Caco-2 (cell line): Measurements from ENCODE around the gene MDFIC. TPM values are rescaled to one million over a fixed set of nuclear protein-coding genes. Genes with fewer than 3 reads are reported as not detected.

Experiments
- BruUV-seq: library from RNA; stranded (reverse); fragments of 400-500 nt; replicated peaks from 2 replicates; lab custom pipeline; 2021; lab: Mats Ljungman, UMichigan
- CTCF ChIA-PET: fragments of 300-600 bp; sonication (Branson Sonifier 250); formaldehyde crosslinking; loops from one replicate; lab custom pipeline; 2022; ENCODE audit warnings: antibody characterized with exemption; lab: Charles Lee
- POLR2A ChIA-PET: fragments of 300-600 bp; sonication (Branson Sonifier 250); formaldehyde crosslinking; loops from one replicate; lab custom pipeline; 2022; ENCODE audit warnings: antibody characterized with exemption; lab: Charles Lee
- DNase-seq, 2 experiments: peaks; one replicate each; pipeline versions ENCODE4 v3.0.0 to v3.0.0-alpha.2; 2020 to 2022
- H3K27me3 ChIP-seq: replicated peaks from 2 replicates; pipeline ENCODE4 v1.6.0; 2011; ENCODE audit warnings: low read length; ENCODE audit not compliant: control insufficient read depth, insufficient read depth
- H3K36me3 ChIP-seq: 2 replicates; pipeline ENCODE4 v1.5.1; 2011; ENCODE audit warnings: low read length; ENCODE audit not compliant: control insufficient read depth, insufficient read depth
- H3K4me1 ChIP-seq: fragments of 250-450 bp; sonication (Bioruptor Pico); 2 replicates; pipeline ENCODE4 v1.5.1; 2020; ENCODE audit warnings: mild to moderate bottlenecking
- H3K4me3 ChIP-seq: 2 replicates; pipeline ENCODE4 v1.5.1; 2011; ENCODE audit warnings: low read depth, mild to moderate bottlenecking, control low read depth, low read length
- H3K9me3 ChIP-seq: fragments of 250-450 bp; sonication (Bioruptor Pico); 2 replicates; pipeline ENCODE4 v1.5.1; 2020; ENCODE audit warnings: mild to moderate bottlenecking, moderate library complexity
- H3K27ac Mint-ChIP-seq: one replicate; pipeline ENCODE4 v1.8.0; 2022; ENCODE audit warnings: mixed read lengths; ENCODE audit not compliant: unreplicated experiment
- H3K27me3 Mint-ChIP-seq: one replicate; pipeline ENCODE4 v1.8.0; 2022; ENCODE audit warnings: mixed read lengths; ENCODE audit not compliant: insufficient read depth, unreplicated experiment
- H3K36me3 Mint-ChIP-seq: one replicate; pipeline ENCODE4 v1.8.0; 2022; ENCODE audit warnings: mild to moderate bottlenecking, mixed read lengths; ENCODE audit not compliant: insufficient read depth, unreplicated experiment
- H3K4me1 Mint-ChIP-seq: one replicate; pipeline ENCODE4 v1.8.0; 2022; ENCODE audit warnings: low read depth, mixed read lengths; ENCODE audit not compliant: unreplicated experiment
- H3K4me3 Mint-ChIP-seq: one replicate; pipeline ENCODE4 v1.8.0; 2022; ENCODE audit warnings: mild to moderate bottlenecking, moderate library complexity, mixed read lengths; ENCODE audit not compliant: unreplicated experiment
- H3K9me3 Mint-ChIP-seq: one replicate; pipeline ENCODE4 v1.8.0; 2022; ENCODE audit warnings: mixed read lengths; ENCODE audit not compliant: unreplicated experiment
- CTCF ChIP-seq, 2 experiments: fragments of 200-600 bp in 1 of 2; IDR thresholded peaks; 1 replicate in 1 of 2; 2 replicates in 1 of 2; pipeline versions ENCODE4 v1.5.1 to v1.8.0; 2011 to 2022; ENCODE audit warnings: antibody characterized with exemption in 1 of 2, control low read depth in 1 of 2, inconsistent platforms in 1 of 2, low read depth in 1 of 2, low read length in 1 of 2, mild to moderate bottlenecking in 1 of 2, moderate library complexity in 1 of 2; ENCODE audit not compliant: insufficient read depth in 1 of 2, severe bottlenecking in 1 of 2, unreplicated experiment in 1 of 2
- intact Hi-C: fragments of 100-400 bp; cut with micrococcal nuclease; formaldehyde crosslinking; loops from one replicate; pipeline ENCODE4 v1.10.0; 2022; ENCODE audit not compliant: unreplicated experiment
- total RNA-seq: library from RNA; stranded (reverse); gene quantifications from 2 replicates; pipeline ENCODE4 v1.2.3, GENCODE V29; 2022

Gene MDFIC
- total RNA-seq, 1 experiment from 2014 or later, result 2.7 TPM

GRCh38 chr7:115024276-115024675, 102.4 kb downstream of the MDFIC start:
- Mint-ChIP-seq H3K9me3 (no peaks in the 10 kb centered on the region), H3K36me3 (peaks cover 6% of the 10 kb centered on the region), H3K4me1 (no peaks in the 10 kb centered on the region), H3K4me3 (no peak overlapping the region), H3K27me3 (no peaks in the 10 kb centered on the region), H3K27ac (no peak overlapping the region)
- Histone ChIP-seq H3K9me3 (no peaks in the 10 kb centered on the region), H3K27me3 (no peaks in the 10 kb centered on the region), H3K4me1 (no peaks in the 10 kb centered on the region), H3K4me3 (no peak overlapping the region), H3K36me3 (no peaks in the 10 kb centered on the region)
- DNase-seq, result no peak
- intact Hi-C loops, result no loop called here
- ChIA-PET POLR2A (no interaction called here), CTCF (no interaction called here)
- BruUV-seq, result no TSS peak
- no peak for TF ChIP-seq CTCF (IDR thresholded peaks at IDR 0.05; ENCODE audit: insufficient read depth in 1 of 2, low read depth in 1 of 2, low read length in 1 of 2, severe bottlenecking in 1 of 2, unreplicated experiment in 1 of 2)

- Mint-ChIP-seq H3K36me3 (peaks cover 2% of the 10 kb centered on the region), H3K4me3 (no peak overlapping the region), H3K27me3 (peaks cover 5% of the 10 kb centered on the region), H3K4me1 (no peaks in the 10 kb centered on the region), H3K27ac (no peak overlapping the region), H3K9me3 (no peaks in the 10 kb centered on the region)
- H3K36me3 ChIP-seq, result no peaks in the 10 kb centered on the region
- H3K27me3 ChIP-seq, result no peaks in the 10 kb centered on the region
- H3K4me3 ChIP-seq, result no peak overlapping the region
- ChIA-PET POLR2A (no interaction called here), CTCF (no interaction called here)
- intact Hi-C loops, result no loop called here
- no peak for DNase-seq
- BruUV-seq, result no TSS peak
- H3K4me1 ChIP-seq, result no peaks in the 10 kb centered on the region
- no peak for TF ChIP-seq CTCF (IDR thresholded peaks at IDR 0.05; ENCODE audit: insufficient read depth in 1 of 2, low read depth in 1 of 2, low read length in 1 of 2, severe bottlenecking in 1 of 2, unreplicated experiment in 1 of 2)
- no peaks in the 10 kb centered on the region; the same call in 1 of the 2 replicates for H3K9me3 ChIP-seq
Measured at GRCh38 chr7:115032715-115033703, 111.1 kb downstream of the MDFIC start.

- Mint-ChIP-seq H3K4me1 (no peaks in the 10 kb centered on the region), H3K27ac (no peak overlapping the region), H3K36me3 (no peaks in the 10 kb centered on the region), H3K9me3 (no peaks in the 10 kb centered on the region), H3K4me3 (no peak overlapping the region), H3K27me3 (peaks cover 5% of the 10 kb centered on the region)
- TF ChIP-seq CTCF (IDR thresholded peaks at IDR 0.05; ENCODE audit: insufficient read depth in 1 of 2, low read depth in 1 of 2, low read length in 1 of 2, severe bottlenecking in 1 of 2, unreplicated experiment in 1 of 2), result no peak
- CTCF ChIA-PET, result no interaction called here
- BruUV-seq, result no TSS peak
- Histone ChIP-seq H3K4me1 (no peaks in the 10 kb centered on the region), H3K27me3 (no peaks in the 10 kb centered on the region), H3K36me3 (no peaks in the 10 kb centered on the region), H3K9me3 (no peaks in the 10 kb centered on the region; the same call in 1 of the 2 replicates), H3K4me3 (no peak overlapping the region)
- POLR2A ChIA-PET, result no interaction called here
- no peak for DNase-seq
- intact Hi-C loops, result no loop called here
Measured at GRCh38 chr7:115033917-115034459, 112.1 kb downstream of the MDFIC start.
